Transverse colon (tissue), 4 donors: ENCODE measurements around the gene DOCK1. TPM values are rescaled to one million over a fixed set of nuclear protein-coding genes. Genes with fewer than 3 reads are reported as not detected.

ENCODE experiments used
- DNase-seq: peaks from one replicate; pipeline ENCODE4 v3.0.0-alpha.2; 2019
- H3K27ac ChIP-seq, 4 donors: fragments of 200-600 bp; sonication (generic); 2 replicates each; pipeline ENCODE4 v1.5.1; 2016 to 2018; ENCODE audit warnings: inconsistent platforms in 4 of 4
- H3K27me3 ChIP-seq: fragments of 200-600 bp; sonication (generic); 2 replicates; pipeline ENCODE4 v1.5.1; 2017; ENCODE audit warnings: inconsistent platforms
- H3K36me3 ChIP-seq, 4 donors: fragments of 200-600 bp; sonication (generic); 2 replicates each; pipeline ENCODE4 v1.5.1; 2017 to 2019; ENCODE audit warnings: inconsistent platforms in 4 of 4
- H3K4me1 ChIP-seq, 4 donors: fragments of 200-600 bp; sonication (generic); 2 replicates each; pipeline ENCODE4 v1.5.1; 2017 to 2020; ENCODE audit warnings: inconsistent platforms in 4 of 4
- H3K4me3 ChIP-seq, 4 donors: fragments of 200-600 bp; sonication (generic); 1 replicate in 1 of 4; 2 replicates in 3 of 4; pipeline versions ENCODE4 v1.5.1 to v1.6.1; 2017 to 2019; ENCODE audit warnings: inconsistent platforms in 4 of 4
- H3K9me3 ChIP-seq, 2 donors: fragments of 200-600 bp; sonication (generic); 2 replicates each; pipeline ENCODE4 v1.5.1; 2017 to 2019; ENCODE audit warnings: inconsistent platforms in 2 of 2
- EP300 ChIP-seq: sonication (generic); formaldehyde crosslinking; IDR thresholded peaks from one replicate; pipeline ENCODE4 v1.6.1; 2017; ENCODE audit warnings: antibody characterized with exemption, low read depth
- POLR2A ChIP-seq: fragments of 450-650 bp; IDR thresholded peaks from one replicate; pipeline ENCODE4 v1.6.1; 2016; ENCODE audit warnings: antibody characterized with exemption, mild to moderate bottlenecking, moderate library complexity
- POLR2AphosphoS5 ChIP-seq, 3 donors: sonication (generic); formaldehyde crosslinking; IDR thresholded peaks; one replicate each; pipeline ENCODE4 v1.6.1; 2016; ENCODE audit warnings: antibody characterized with exemption in 3 of 3
- WGBS, 2 donors: methylation state at CpG; one replicate each; pipeline ENCODE4 v1.1.5; 2018; ENCODE audit warnings: low coverage in 1 of 2; 5-methylcytosine and 5-hydroxymethylcytosine counted together
- in situ Hi-C, 4 donors: fragments of 200-750 bp; cut with MboI; loops; one replicate each; pipeline versions ENCODE4 v1.15.0 to v1.15.1; 2017; ENCODE audit warnings: low sequenced_read_pairs in 3 of 4, low pct_ligation_motif_present in 1 of 4, low pct_unique_long_range_greater_than_20kb in 1 of 4
- intact Hi-C: fragments of 100-400 bp; cut with DNase I; formaldehyde crosslinking; loops from one replicate; pipeline ENCODE4 v1.15.1; 2023; ENCODE audit warnings: low total_unique reads
- total RNA-seq, 4 donors: library from RNA; depleted of rRNA; stranded (reverse); fragments of >200 nt; gene quantifications; one replicate each; pipeline ENCODE4 v1.1.0, GENCODE V29; 2016
- TF ChIP-seq, protein P1 (sequence below), 5 experiments: fragments of 200-600 bp in 3 of 5; fragments of 450-650 bp in 2 of 5; sonication (generic) in 3 of 5; IDR thresholded peaks; 1 replicate in 2 of 5; 2 replicates in 3 of 5; pipeline ENCODE4 v1.5.1; 2016 to 2017; ENCODE audit warnings: antibody characterized with exemption in 5 of 5, inconsistent platforms in 3 of 5, mild to moderate bottlenecking in 2 of 5, moderate library complexity in 1 of 5

Gene DOCK1
- total RNA-seq, 4 donors from 2014 or later: 75.1 to 200 (median 92.5) TPM

DNA sequence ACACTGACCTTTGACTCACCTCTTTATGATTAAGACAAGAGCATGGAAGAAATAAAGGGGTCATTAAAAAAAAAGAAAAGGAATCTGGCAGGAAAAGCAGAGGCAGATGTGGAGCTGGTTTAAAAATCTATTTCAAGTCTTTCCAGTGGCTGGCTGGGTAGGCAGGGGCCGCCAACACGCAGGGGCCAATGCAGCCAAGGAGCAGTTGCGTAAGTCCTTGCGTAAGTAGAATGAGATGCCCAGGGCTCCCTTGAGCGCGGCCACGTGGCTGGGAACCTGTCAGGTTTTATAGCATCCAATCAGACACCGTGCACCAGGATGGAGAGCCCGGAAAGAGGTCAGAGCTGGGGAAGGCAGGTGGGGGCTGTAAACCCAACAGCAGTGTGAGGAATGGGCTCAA is 414.9 kb downstream of the DOCK1 start:
- H3K4me1 ChIP-seq: no peaks in the 10 kb centered on the region
- no peak overlapping the region for H3K27ac ChIP-seq
- H3K9me3 ChIP-seq: no peaks in the 10 kb centered on the region
- no peaks in the 10 kb centered on the region for H3K36me3 ChIP-seq
- no peaks in the 10 kb centered on the region for H3K27me3 ChIP-seq
- 92% methylated on average over 9 of the region's 9 CpGs; no CpG with 5 or more reads in 1 of the 2 donors for WGBS, 2 donors
- no peak for DNase-seq
- TF ChIP-seq, protein P1, sequence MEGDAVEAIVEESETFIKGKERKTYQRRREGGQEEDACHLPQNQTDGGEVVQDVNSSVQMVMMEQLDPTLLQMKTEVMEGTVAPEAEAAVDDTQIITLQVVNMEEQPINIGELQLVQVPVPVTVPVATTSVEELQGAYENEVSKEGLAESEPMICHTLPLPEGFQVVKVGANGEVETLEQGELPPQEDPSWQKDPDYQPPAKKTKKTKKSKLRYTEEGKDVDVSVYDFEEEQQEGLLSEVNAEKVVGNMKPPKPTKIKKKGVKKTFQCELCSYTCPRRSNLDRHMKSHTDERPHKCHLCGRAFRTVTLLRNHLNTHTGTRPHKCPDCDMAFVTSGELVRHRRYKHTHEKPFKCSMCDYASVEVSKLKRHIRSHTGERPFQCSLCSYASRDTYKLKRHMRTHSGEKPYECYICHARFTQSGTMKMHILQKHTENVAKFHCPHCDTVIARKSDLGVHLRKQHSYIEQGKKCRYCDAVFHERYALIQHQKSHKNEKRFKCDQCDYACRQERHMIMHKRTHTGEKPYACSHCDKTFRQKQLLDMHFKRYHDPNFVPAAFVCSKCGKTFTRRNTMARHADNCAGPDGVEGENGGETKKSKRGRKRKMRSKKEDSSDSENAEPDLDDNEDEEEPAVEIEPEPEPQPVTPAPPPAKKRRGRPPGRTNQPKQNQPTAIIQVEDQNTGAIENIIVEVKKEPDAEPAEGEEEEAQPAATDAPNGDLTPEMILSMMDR (IDR thresholded peaks at IDR 0.05): no peak
- no peak for TF ChIP-seq POLR2A
- no peak for TF ChIP-seq POLR2AphosphoS5 (IDR thresholded peaks at IDR 0.05)
- TF ChIP-seq EP300: no peak
- in situ Hi-C loops: no loop called here
- no peak overlapping the region for H3K4me3 ChIP-seq
- intact Hi-C loops: no loop called here

DNA sequence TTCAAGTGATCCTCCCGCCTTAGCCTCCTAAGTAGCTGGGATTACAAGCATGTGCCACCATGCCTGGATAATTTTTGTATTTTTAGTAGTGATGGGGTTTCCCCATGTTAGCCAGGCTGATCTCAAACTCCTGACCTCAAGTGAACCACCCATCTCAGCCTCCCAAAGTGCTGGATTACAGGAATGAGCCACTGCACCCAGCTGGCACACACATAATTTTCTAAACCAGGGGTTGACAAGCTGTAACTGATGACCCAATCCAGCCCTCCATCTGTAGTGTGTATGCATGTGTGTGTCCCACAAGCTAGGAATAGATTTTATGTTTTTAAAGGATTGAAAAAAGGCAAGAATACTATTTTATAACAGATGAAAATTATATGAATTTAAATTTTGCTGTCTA is 417.1 kb downstream of the DOCK1 start:
- H3K27me3 ChIP-seq: no peaks in the 10 kb centered on the region
- TF ChIP-seq, protein P1 (IDR thresholded peaks at IDR 0.05): no peak
- TF ChIP-seq EP300 (no peak), POLR2AphosphoS5 (IDR thresholded peaks at IDR 0.05) (no peak), POLR2A (no peak)
- H3K4me1 ChIP-seq: no peaks in the 10 kb centered on the region
- H3K27ac ChIP-seq: no peak overlapping the region
- 88% methylated on average over 1 of the region's 1 CpG; no CpG with 5 or more reads in 1 of the 2 donors for WGBS, 2 donors
- no peaks in the 10 kb centered on the region for H3K9me3 ChIP-seq
- H3K36me3 ChIP-seq: no peaks in the 10 kb centered on the region
- intact Hi-C loops: no loop called here
- H3K4me3 ChIP-seq: no peak overlapping the region
- DNase-seq: no peak
- in situ Hi-C loops: no loop called here

DNA sequence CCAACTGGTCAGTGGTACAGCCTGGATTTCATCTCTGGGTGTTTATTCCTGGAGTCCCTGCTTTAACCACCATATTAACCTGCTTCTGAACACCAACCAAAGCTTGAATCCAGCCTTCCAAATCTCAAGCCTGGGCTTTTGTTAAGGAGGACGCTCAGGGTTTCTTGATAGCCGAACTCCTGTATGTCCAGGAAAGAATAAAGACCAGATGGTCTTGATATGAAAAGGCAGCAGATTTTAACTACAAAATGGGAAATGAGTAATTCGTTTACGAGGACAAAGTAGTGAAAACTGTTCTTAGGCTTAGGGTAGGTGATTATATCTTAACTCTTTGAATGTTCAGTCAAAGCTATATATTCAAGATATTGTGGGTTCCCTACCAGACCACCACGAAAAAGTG is 420.3 kb downstream of the DOCK1 start:
- H3K9me3 ChIP-seq: no peaks in the 10 kb centered on the region
- WGBS, 2 donors: 83 to 85% methylated on average over 4 to 5 of the region's 5 CpGs
- in situ Hi-C loops (no loop called here), intact Hi-C loops (no loop called here)
- no peak overlapping the region for H3K4me3 ChIP-seq
- TF ChIP-seq, protein P1 (IDR thresholded peaks at IDR 0.05): no peak
- TF ChIP-seq EP300: no peak
- no peak for TF ChIP-seq POLR2A
- no peak for TF ChIP-seq POLR2AphosphoS5 (IDR thresholded peaks at IDR 0.05)
- no peaks in the 10 kb centered on the region for H3K4me1 ChIP-seq
- no peak for DNase-seq
- no peak overlapping the region for H3K27ac ChIP-seq
- H3K27me3 ChIP-seq: no peaks in the 10 kb centered on the region
- H3K36me3 ChIP-seq: no peaks in the 10 kb centered on the region

DNA sequence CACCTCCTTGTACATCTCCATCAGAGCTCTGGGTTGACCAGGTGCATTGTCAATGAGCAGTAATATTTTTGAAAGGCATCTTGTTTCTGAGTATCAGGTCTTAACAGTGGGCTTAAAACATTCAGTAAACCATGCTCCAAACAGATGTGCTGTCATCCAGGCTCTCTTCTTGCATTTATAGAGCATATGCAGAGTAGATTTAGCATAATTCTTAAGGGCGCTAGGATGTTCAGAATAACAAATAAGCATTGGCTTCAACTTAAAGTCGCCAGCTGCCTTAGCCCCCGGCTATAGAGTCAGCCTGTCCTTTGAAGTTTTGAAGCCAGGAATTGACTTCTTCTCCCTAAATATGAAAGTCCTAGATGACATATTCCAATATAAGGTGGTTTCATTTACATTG is 421.7 kb downstream of the DOCK1 start:
- Histone ChIP-seq H3K4me1 (no peaks in the 10 kb centered on the region), H3K36me3 (no peaks in the 10 kb centered on the region), H3K27me3 (no peaks in the 10 kb centered on the region), H3K27ac (no peak overlapping the region), H3K4me3 (no peak overlapping the region), H3K9me3 (no peaks in the 10 kb centered on the region)
- TF ChIP-seq EP300: no peak
- no peak for TF ChIP-seq POLR2AphosphoS5 (IDR thresholded peaks at IDR 0.05)
- WGBS, 2 donors: 95 to 97% methylated on average over 3 of the region's 3 CpGs
- in situ Hi-C loops: no loop called here
- intact Hi-C loops: no loop called here
- DNase-seq: no peak

DNA sequence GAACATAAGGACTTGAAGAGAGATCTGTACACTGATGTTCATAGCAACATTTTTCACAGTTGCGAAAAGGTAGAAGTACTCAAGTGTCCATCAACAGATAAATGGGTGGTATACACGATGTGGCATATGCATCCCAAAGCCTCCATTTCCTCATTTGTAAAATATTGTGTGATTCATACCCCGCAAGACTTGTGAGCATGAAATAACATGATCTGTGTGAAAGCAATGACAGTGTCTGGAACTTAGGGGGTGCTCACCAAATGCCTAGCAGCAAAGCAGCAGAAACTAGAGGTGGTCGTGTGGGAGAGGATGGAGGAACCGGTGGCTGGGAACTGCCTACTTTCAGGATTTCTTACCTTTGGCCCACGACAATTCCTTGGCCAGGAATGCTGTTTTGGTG is 426.5 kb downstream of the DOCK1 start:
- H3K27me3 ChIP-seq: no peaks in the 10 kb centered on the region
- in situ Hi-C loops: no loop called here
- TF ChIP-seq POLR2AphosphoS5 (IDR thresholded peaks at IDR 0.05) (no peak), POLR2A (no peak), EP300 (no peak)
- TF ChIP-seq, protein P1 (IDR thresholded peaks at IDR 0.05): no peak
- 82 to 91% methylated on average over 3 to 6 of the region's 6 CpGs for WGBS, 2 donors
- H3K4me3 ChIP-seq: no peak overlapping the region
- H3K36me3 ChIP-seq: no peaks in the 10 kb centered on the region
- no peak for DNase-seq
- intact Hi-C loops: no loop called here
- H3K9me3 ChIP-seq: no peaks in the 10 kb centered on the region
- no peak overlapping the region for H3K27ac ChIP-seq
- no peaks in the 10 kb centered on the region for H3K4me1 ChIP-seq
